HG03521 (cell line): ENCODE data around the gene DHX40.
"Not testable (repeated sequence)": the region's sequence is repeated elsewhere in the genome, so short reads cannot be mapped to it uniquely, and the experiment has no call there.

Experiments
- ATAC-seq: cut with Tn5 transposase; IDR thresholded peaks from one replicate; pipeline ENCODE4 v1.9.1; 2021; ENCODE audit warnings: mild to moderate bottlenecking, moderate library complexity; ENCODE audit not compliant: unreplicated experiment

The DHX40 gene

GRCh38 chr17:59558953-59559352 is 6.5 kb upstream of the DHX40 start:
- ATAC-seq = no peak

- ATAC-seq = no peak
These were observed 4.4 kb upstream of the DHX40 start for GRCh38 chr17:59561042-59561441.

DNA sequence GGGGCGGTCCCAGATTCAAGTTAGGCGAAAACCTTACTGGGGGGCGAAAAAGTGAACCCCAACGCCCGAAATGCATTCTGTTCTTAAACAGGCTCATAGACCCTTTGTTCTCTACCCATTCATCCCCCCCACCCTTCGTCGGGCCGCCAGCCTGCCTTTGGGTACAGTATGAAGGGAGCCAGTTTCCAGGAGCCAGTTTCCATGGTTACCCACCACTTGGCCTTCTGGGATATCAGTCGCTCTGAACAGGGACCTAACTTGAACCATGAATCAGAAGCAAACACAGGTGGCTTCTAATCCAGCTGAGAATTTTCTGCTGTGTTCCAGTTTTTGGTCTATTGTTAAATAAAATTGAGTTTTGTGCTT is 532 bp downstream of the DHX40 start:
- ATAC-seq = no peak

DNA sequence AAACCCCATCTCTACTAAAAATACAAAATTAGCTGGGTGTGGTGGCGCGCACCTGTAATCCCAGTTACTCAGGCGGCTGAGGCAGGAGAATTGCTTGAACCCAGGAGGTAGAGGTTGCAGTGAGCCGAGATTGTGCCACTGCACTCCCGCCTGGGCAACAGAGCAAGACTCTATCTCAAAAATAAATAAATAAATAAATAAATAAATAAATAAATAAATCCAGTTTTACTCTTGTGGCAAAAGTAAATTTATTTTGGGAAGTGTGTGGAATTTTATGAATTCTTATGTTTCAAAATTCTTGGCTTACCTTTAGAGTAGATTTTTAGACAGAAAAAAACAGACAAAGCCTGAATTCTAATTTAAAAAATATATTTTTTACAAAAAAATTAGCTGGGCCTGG is 3.7 kb downstream of the DHX40 start:
- ATAC-seq = not testable (repeated sequence)

DNA sequence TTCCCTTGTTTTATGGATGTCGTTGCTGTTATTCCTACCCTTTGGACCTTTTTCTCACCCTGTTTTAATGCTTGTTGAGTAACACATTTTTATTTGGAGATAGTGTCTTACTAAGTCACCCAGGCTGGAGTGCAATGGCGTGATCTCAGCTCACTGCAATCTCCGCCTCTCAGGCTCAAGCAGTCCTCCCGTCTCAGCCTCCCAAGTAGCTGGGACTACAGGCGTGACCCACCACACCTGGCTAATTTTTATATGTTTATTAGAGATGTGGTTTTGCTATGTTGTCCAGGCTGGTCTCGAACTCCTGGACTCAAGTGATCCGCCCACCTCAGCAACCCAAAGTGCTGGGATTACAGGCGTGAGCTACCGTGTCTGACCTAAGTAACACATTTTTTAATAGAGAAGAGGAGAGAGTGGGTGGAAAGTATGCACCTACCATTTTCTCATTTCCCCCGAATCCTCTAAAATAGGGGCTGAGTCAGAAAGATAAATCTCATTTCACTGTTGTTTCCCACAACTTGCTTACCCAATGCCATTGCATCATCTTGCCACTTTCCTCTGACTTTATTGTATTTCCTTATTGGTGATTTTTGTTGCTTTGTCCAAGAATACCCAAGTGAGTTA is 7.0 kb downstream of the DHX40 start:
- ATAC-seq = no peak

- not testable (repeated sequence) for ATAC-seq
These were observed 18.8 kb downstream of the DHX40 start for GRCh38 chr17:59584168-59584567.

- no peak for ATAC-seq
These were observed 34.8 kb downstream of the DHX40 start for GRCh38 chr17:59600169-59600568.

DNA sequence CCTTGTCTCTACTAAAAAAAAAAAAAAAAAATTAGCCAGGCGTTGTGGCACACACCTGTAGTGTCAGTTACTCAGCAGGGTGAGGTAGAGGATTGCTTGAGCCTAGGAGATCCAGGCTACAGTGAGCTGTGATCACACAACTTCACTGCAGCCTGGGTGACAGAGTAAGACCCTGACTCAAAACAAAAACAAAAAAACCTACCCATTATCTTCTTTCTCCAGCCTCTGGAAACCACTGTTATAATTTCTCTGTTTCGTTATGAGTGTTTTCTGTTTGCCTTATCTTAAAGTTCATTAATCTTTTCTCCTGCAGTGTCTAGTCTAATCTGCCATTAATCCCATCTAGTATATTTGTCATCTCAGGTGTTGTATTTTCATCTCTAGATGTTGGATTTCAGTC is 35.7 kb downstream of the DHX40 start:
- no peak for ATAC-seq

GRCh38 chr17:59607061-59607460 is 41.7 kb downstream of the DHX40 start:
- ATAC-seq = no peak

DNA sequence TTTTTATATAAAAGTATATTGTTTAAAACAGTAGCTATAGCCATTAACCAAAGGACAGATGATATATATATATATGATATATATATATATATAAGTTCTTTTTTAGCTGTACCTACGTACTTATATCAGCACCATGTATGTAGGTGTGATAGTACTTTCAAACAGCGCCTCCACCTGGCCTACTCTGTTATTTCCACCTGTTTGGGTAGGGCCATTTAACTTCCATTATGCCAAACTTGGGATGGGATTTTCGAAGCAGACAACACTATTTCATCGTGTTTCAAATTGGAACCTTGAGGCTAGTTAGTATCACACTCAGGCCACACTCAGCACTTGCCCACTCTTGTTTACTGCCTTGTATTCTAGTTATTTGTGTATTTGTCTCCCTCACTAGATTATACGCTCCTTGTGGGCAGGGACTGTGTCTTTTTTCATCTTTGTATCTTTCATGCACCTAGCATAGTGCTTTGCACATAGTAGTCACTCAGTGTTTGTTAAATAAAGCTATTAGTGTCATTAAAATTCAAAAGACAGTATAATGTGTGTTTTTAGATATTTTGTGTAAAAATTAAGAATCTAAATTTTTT is 42.5 kb downstream of the DHX40 start:
- ATAC-seq = no peak

DNA sequence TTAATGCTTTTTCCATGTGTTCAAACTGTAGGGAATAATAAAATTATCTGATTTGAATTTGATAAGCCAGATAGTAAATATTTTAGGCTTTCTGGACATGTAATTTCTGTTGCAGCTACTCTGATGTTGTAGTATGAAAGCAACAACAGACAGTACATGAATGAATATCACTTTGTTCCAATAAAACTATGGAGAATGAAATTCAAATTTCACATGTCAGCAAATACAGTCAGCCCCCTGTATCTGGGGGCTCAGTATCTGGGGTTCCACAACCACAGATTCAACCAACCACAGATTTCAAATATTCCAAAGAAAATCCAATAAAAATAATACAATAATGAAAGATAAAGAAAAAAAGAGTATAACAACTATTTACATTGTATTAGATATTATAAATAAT is 46.1 kb downstream of the DHX40 start:
- no peak for ATAC-seq

DNA sequence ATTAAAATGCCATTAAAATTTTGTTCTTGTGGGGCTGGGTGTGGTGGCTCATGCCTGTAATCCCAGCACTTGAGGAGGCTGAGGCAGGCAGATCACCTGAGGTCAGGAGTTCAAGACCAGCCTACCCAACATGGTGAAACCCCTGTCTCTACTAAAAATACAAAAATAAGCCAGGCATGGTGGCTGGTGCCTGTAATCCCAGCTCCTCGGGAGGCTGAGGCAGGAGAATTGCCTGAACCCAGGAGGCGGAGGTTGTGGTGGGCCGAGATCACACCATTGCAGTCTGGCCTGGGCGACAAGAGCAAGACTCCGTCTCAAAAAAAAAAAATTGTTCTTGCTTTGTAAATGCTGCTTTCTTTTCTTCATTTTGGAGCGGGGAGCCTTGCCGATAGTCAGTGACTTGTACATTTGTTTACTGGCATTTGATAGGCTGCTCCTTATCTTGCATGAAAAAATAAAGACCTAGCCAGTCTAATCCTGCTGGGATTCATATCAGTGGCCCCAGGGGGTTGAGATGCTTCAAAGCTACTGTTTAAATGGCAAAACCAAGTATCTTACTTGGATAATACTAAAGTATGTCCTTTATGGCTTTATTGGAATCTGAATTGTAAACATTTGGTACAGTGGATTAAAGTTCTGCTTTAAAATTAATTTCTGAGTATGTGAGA is 51.0 kb downstream of the DHX40 start:
- ATAC-seq = no peak

GRCh38 chr17:59617156-59617732 is 51.8 kb downstream of the DHX40 start:
- ATAC-seq = no peak

GRCh38 chr17:59619035-59619297 is 53.6 kb downstream of the DHX40 start:
- no peak for ATAC-seq

DNA sequence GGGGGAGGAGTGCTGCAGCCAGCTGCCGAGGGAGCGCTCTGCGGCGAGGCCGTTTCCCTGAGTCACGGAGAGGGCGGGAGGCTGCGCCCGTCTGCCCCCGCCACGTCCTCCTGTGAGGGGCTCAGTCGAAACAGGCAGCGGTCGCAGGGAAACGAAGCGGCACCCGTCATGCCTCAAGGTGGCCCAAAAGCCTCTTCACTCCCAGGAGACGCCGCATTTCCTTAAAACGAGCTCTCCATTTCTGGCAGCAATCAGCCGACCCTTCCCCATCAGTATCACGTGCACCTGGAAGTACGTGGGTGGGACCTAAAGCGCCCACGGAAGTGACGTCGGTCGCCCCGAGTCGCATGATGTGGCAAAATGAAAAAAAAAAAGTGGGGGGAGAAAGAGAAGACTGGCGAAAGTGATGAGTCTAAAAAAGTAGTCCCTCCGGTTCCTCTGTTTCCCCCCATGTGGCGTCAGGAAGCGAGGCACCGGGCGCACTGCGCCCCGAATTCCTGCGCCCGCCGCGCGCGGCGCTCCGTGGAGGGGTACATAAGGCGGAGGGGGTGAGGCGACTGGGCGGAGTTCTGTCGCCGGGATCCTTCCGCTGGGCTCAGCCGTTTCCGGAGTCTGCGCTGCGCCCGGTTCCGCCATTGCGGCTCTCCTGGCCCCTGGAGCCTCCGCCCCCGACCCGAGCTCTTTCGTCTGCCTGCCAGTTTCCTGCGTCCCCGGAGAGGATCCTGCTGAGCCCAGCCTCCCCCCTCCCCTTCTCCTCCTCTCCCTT is 54.1 kb downstream of the DHX40 start, which contains the start of gene CLTC:
Gene CLTC (plus strand): TSS at position 598 of the 766 bp plus-strand sequence. CDS start 237 bp downstream, outside the sequence.
- peak; percentile 76 for ATAC-seq

- ATAC-seq = no peak
These were observed 54.6 kb downstream of the DHX40 start for GRCh38 chr17:59620064-59620359.

DNA sequence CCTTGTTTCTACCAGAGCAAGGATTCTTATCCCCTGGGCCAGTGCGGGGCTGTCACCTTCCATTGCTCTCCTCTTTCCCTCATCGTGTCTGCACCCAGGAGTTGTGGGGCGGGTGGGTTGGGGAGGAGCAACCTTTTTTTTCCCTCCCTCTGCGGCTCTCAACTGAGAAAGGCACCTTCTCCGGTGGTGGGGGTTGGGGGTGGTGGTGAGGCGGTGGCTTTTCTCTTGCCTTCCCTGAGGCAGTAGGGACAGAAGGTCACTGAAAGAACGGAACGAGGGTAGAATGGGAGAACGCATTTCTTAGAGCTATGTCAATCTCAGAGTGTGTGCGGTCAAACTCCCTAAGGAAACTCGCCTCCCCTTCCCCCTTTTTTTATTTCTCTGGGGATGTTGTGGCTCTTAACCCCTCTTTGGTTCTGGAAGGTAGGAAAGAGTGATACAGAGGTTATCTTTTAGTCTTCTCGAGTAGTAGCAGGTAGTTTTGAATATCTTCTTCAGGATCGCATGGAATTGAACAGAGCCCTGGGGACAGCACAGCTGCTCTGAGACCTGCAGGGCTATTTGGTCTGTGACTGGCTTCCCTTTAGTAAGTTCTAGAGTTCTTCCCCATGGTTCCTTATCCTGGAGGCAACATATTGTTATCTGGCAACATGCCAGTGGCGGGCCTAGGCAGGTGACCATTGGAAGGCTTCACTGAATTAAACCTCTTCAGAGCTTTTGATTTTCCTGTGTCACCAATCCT is 55.3 kb downstream of the DHX40 start:
- no peak for ATAC-seq

GRCh38 chr17:59621771-59622170 is 56.4 kb downstream of the DHX40 start:
- ATAC-seq = no peak

DNA sequence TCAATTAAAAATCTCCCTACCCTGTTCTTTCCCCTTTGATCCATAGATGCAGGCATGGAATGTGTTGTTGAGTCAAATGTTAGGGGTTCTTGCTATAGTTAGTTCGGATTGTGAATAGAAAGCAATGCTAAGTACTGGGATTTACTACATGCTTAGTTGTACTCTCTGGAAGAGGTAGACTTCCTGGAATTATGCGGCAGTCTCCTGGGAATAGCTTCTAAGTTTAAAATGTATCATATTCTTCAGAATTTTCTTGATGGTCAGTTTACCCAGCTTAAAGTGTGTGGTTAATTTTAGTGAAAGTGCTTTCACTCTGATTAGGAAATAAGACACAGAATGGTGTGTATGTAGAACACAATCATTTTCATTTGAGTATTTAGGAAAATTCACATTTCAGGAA is 57.7 kb downstream of the DHX40 start:
- ATAC-seq = no peak

- no peak for ATAC-seq
These were observed 61.3 kb downstream of the DHX40 start for GRCh38 chr17:59626756-59627155.

DNA sequence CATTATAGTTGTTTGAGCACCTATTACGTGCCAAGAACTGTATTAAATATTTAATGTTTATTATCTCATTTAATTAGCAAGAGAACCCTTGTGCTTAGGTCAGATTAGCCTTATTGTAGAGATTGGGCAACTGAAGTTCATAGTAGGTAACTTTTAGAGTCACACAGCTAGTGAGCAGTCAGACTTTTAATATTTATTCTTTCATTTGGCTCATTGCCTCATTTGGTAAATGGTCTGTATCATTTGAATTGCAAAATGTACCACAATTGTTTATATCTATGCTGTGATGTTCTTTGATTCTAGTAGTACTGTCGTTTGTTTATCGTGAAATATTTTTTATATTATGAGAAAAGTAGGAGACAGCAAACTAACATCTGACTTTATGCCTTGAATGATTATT is 61.9 kb downstream of the DHX40 start:
- no peak for ATAC-seq
